H1 (cell line): ENCODE data around the gene ENO3. TPM values are rescaled to one million over a fixed set of nuclear protein-coding genes. Genes with fewer than 3 reads are reported as not detected.

ENCODE experiments used
- CTCF ChIA-PET: fragments of 300-600 bp; sonication (Branson Sonifier 250); formaldehyde crosslinking; loops from one replicate; lab custom pipeline; 2021; ENCODE audit not compliant: partially characterized antibody; lab: Charles Lee
- POLR2A ChIA-PET: fragments of 300-600 bp; sonication (Branson Sonifier 250); formaldehyde crosslinking; loops from one replicate; lab custom pipeline; 2021; ENCODE audit warnings: inconsistent platforms; ENCODE audit not compliant: partially characterized antibody; lab: Charles Lee
- DNase-seq, 2 experiments: peaks; one replicate each; pipeline versions ENCODE4 v3.0.0 to v3.0.0-alpha.2; 2010 to 2022; ENCODE audit warnings: low spot score in 2 of 2, low read depth in 1 of 2, mixed read lengths in 1 of 2
- FAIRE-seq: peaks from 2 replicates; lab custom pipeline; 2011; peaks lifted over from hg19 to GRCh38; lab: Jason Lieb, UNC
- H2AFZ ChIP-seq: 2 replicates; pipeline ENCODE4 v1.8.1; 2012; ENCODE audit warnings: low read length, inconsistent platforms
- H2AK5ac ChIP-seq: 2 replicates; pipeline ENCODE4 v1.6.1; 2013; ENCODE audit warnings: low read depth, low read length
- H2BK120ac ChIP-seq: replicated peaks from 2 replicates; pipeline ENCODE3; 2013; ENCODE audit warnings: low read depth, low read length, inconsistent platforms
- H2BK12ac ChIP-seq: 2 replicates; pipeline ENCODE4 v1.6.1; 2013; ENCODE audit warnings: low read depth, low read length
- H2BK15ac ChIP-seq: 2 replicates; pipeline ENCODE4 v1.6.1; 2013; ENCODE audit warnings: low read length
- H2BK20ac ChIP-seq: 2 replicates; pipeline ENCODE4 v1.6.1; 2013; ENCODE audit warnings: low read length
- H2BK5ac ChIP-seq: 2 replicates; pipeline ENCODE4 v1.6.1; 2013; ENCODE audit warnings: low read depth, low read length
- H3K14ac ChIP-seq: 2 replicates; pipeline ENCODE4 v1.6.1; 2013; ENCODE audit warnings: inconsistent platforms; ENCODE audit not compliant: insufficient read length
- H3K18ac ChIP-seq: 2 replicates; pipeline ENCODE4 v1.6.1; 2013; ENCODE audit warnings: low read length; ENCODE audit errors: extremely low read depth
- H3K23ac ChIP-seq: 2 replicates; pipeline ENCODE4 v1.6.1; 2013; ENCODE audit warnings: inconsistent platforms; ENCODE audit not compliant: insufficient read length
- H3K23me2 ChIP-seq: 2 replicates; pipeline ENCODE4 v1.6.1; 2013; ENCODE audit warnings: low read depth, low read length
- H3K27ac ChIP-seq: 2 replicates; pipeline ENCODE4 v1.6.1; 2011; ENCODE audit warnings: low read depth, low read length, inconsistent platforms
- H3K27me3 ChIP-seq, 4 experiments: replicated peaks in 1 of 4; 1 replicate in 1 of 4; 2 replicates in 3 of 4; pipeline versions ENCODE4 v1.6.1 to v1.8.1; 2011 to 2013; ENCODE audit warnings: low read length in 3 of 4, mild to moderate bottlenecking in 3 of 4, inconsistent platforms in 2 of 4, mixed read lengths in 2 of 4, moderate library complexity in 1 of 4; ENCODE audit not compliant: control insufficient read depth in 3 of 4, insufficient read depth in 3 of 4; ENCODE audit errors: extremely low read depth in 1 of 4
- H3K36me3 ChIP-seq, 4 experiments: 2 replicates each; pipeline versions ENCODE4 v1.6.1 to v1.8.1; 2011 to 2013; ENCODE audit warnings: mild to moderate bottlenecking in 4 of 4, low read length in 3 of 4, moderate library complexity in 2 of 4, control low read depth in 1 of 4, inconsistent platforms in 1 of 4; ENCODE audit not compliant: insufficient read depth in 4 of 4, control insufficient read depth in 2 of 4
- H3K4ac ChIP-seq: replicated peaks from 2 replicates; pipeline ENCODE3; 2013; ENCODE audit warnings: low read length, low read depth, mixed read lengths, inconsistent platforms; ENCODE audit not compliant: insufficient read length
- H3K4me1 ChIP-seq, 4 experiments: replicated peaks in 1 of 4; 1 replicate in 1 of 4; 2 replicates in 3 of 4; pipeline versions ENCODE4 v1.6.1 to v1.8.1; 2011 to 2013; ENCODE audit warnings: low read length in 3 of 4, inconsistent platforms in 2 of 4, mixed read lengths in 1 of 4; ENCODE audit not compliant: insufficient read depth in 4 of 4, control insufficient read depth in 3 of 4
- H3K4me2 ChIP-seq, 2 experiments: 2 replicates each; pipeline versions ENCODE4 v1.6.1 to v1.8.1; 2011 to 2013; ENCODE audit warnings: low read depth in 2 of 2, low read length in 2 of 2, control low read depth in 1 of 2, inconsistent platforms in 1 of 2, mild to moderate bottlenecking in 1 of 2; ENCODE audit not compliant: insufficient read depth in 1 of 2
- H3K4me3 ChIP-seq, 4 experiments: fragments of 200-600, 300-600 bp in 1 of 4; sonication (generic), shearing (Covaris generic), sonication (Bioruptor Twin) in 1 of 4; 2 replicates each; pipeline versions ENCODE4 v1.5.1 to v1.8.1; 2011 to 2016; ENCODE audit warnings: low read length in 4 of 4, low read depth in 3 of 4, control low read depth in 2 of 4, inconsistent platforms in 2 of 4, mild to moderate bottlenecking in 2 of 4, mixed read lengths in 1 of 4, moderate library complexity in 1 of 4; ENCODE audit not compliant: insufficient read depth in 2 of 4; ENCODE audit errors: extremely low read depth in 1 of 4
- H3K56ac ChIP-seq: replicated peaks from 2 replicates; pipeline ENCODE3; 2013; ENCODE audit warnings: low read depth, mild to moderate bottlenecking, mixed read lengths, low read length, inconsistent platforms; ENCODE audit not compliant: insufficient read length
- H3K79me1 ChIP-seq: 2 replicates; pipeline ENCODE4 v1.6.1; 2013; ENCODE audit warnings: low read depth, low read length, control low read depth
- H3K79me2 ChIP-seq, 2 experiments: 2 replicates each; pipeline versions ENCODE4 v1.6.1 to v1.8.1; 2012 to 2013; ENCODE audit warnings: low read length in 2 of 2, mild to moderate bottlenecking in 2 of 2, inconsistent platforms in 1 of 2; ENCODE audit not compliant: insufficient read depth in 2 of 2, control insufficient read depth in 1 of 2
- H3K9ac ChIP-seq, 4 experiments: replicated peaks in 1 of 4; 1 replicate in 1 of 4; 2 replicates in 3 of 4; pipeline versions ENCODE4 v1.6.1 to v1.8.1; 2011 to 2013; ENCODE audit warnings: low read depth in 3 of 4, low read length in 3 of 4, control low read depth in 2 of 4, mild to moderate bottlenecking in 2 of 4, moderate library complexity in 2 of 4, inconsistent platforms in 1 of 4; ENCODE audit errors: extremely low read depth in 1 of 4
- H3K9me3 ChIP-seq, 2 experiments: 2 replicates each; pipeline versions ENCODE4 v1.6.1 to v1.8.1; 2012 to 2013; ENCODE audit warnings: mild to moderate bottlenecking in 2 of 2, moderate library complexity in 2 of 2, control low read depth in 1 of 2, inconsistent platforms in 1 of 2, low read depth in 1 of 2, low read length in 1 of 2, mixed read lengths in 1 of 2; ENCODE audit not compliant: insufficient read depth in 2 of 2
- H4K20me1 ChIP-seq, 2 experiments: replicated peaks in 1 of 2; 2 replicates each; pipeline versions ENCODE3 to v1.8.1; 2011 to 2013; ENCODE audit warnings: inconsistent platforms in 2 of 2, low read length in 2 of 2, mild to moderate bottlenecking in 1 of 2; ENCODE audit not compliant: insufficient read depth in 2 of 2, control insufficient read depth in 1 of 2
- H4K5ac ChIP-seq: 2 replicates; pipeline ENCODE4 v1.6.1; 2013; ENCODE audit warnings: low read length, low read depth, mixed read lengths, inconsistent platforms; ENCODE audit not compliant: insufficient read length
- H4K8ac ChIP-seq: 2 replicates; pipeline ENCODE4 v1.8.0; 2013; ENCODE audit warnings: mild to moderate bottlenecking, moderate library complexity, low read length, inconsistent platforms; ENCODE audit not compliant: insufficient read depth; ENCODE audit errors: extremely low read depth
- H4K91ac ChIP-seq: replicated peaks from 2 replicates; pipeline ENCODE3; 2013; ENCODE audit warnings: low read length, mixed read lengths, inconsistent platforms; ENCODE audit not compliant: insufficient read length
- RXRA ChIP-seq: IDR thresholded peaks from 2 replicates; pipeline ENCODE4 v1.6.1; 2011; ENCODE audit warnings: low read depth, mild to moderate bottlenecking, low read length, moderate library complexity; ENCODE audit not compliant: insufficient read depth
- WGBS, 2 experiments: shearing (Covaris generic) in 1 of 2; methylation state at CpG; one replicate each; pipeline versions ENCODE4 v1.1.6 to v1.1.7; 2013 to 2015; ENCODE audit warnings: low lambda C conversion rate in 2 of 2, mixed read lengths in 2 of 2, inconsistent platforms in 1 of 2, low coverage in 1 of 2, missing lambda C conversion rate in 1 of 2; ENCODE audit not compliant: insufficient replicate concordance in 2 of 2, insufficient coverage in 1 of 2, insufficient read length in 1 of 2; ENCODE audit errors: extremely low coverage in 1 of 2, missing lambda C conversion rate in 1 of 2; 5-methylcytosine and 5-hydroxymethylcytosine counted together
- polyA plus RNA-seq, 7 experiments: library from polyadenylated mRNA; depleted of rRNA in 3 of 7; stranded (reverse) in 5 of 7; unstranded in 2 of 7; fragments of >200 nt in 5 of 7; fragments of 200-250 nt in 2 of 7; gene quantifications; 1 replicate in 5 of 7; 2 replicates in 1 of 7; 4 replicates in 1 of 7; pipeline versions ENCODE4 v1.2.1 to v1.2.3, GENCODE V29; 2011 to 2013; ENCODE audit warnings: missing spikeins in 2 of 7, mixed read lengths in 2 of 7
- total RNA-seq: library from RNA; stranded (reverse); fragmentation: NEBNext Ultra II Directional; extraction: Animal tissue kit (Norgen Biotek cat#: 25700); gene quantifications from 2 replicates; pipeline ENCODE4 v1.2.1, GENCODE V29; 2021

Gene ENO3
- total and polyA plus RNA-seq, 2 of the 8 experiments (the other 6 are each of a cell fraction or from before 2014, with no cell fraction given): 25.0 to 25.7 TPM

DNA sequence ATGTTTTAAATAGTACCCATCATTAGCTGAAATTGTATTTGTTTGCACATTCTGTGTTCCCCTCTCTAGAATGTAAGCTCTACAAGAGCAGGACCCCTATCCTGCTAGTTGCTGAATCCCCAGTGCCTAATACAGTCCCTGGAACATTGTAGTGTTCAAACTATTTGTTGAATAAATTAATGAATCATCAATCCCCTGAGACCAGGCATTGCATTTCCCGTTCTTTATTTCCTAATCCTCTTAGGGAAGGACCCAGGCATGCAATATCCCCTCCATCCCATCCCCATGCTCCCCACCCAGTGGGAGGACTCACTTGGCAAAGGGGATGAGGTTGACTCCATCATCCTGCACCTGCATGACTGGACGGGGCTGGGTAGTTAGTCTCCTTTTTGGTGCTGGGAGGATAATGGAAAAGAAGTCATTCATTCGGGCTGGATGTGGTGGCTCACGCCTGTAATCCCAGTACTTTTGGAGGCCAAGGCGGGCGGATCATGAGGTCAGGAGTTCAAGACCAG lies 43.2 kb downstream of the ENO3 start:
- Histone ChIP-seq H2BK5ac (no peak overlapping the region), H3K23ac (no peak overlapping the region), H3K14ac (no peak overlapping the region), H3K18ac (no peak overlapping the region), H3K9ac (no peak overlapping the region), H2AFZ (no peak overlapping the region), H4K20me1 (no peaks in the 10 kb centered on the region), H3K4me2 (no peak overlapping the region), H3K4ac (no peak overlapping the region), H4K8ac (no peak overlapping the region), H3K9me3 (no peaks in the 10 kb centered on the region), H2BK20ac (no peak overlapping the region), H3K56ac (no peak overlapping the region), H3K4me1 (peaks cover under 1 to 8% (median 7%) of the 10 kb centered on the region in 4 experiments), H3K79me2 (peaks cover 0 to 8% of the 10 kb centered on the region in 2 experiments; a peak in 2 of 4 replicates), H4K5ac (no peak overlapping the region), H4K91ac (no peak overlapping the region), H3K4me3 (no peak overlapping the region), H3K23me2 (peaks cover 13% of the 10 kb centered on the region), H3K27me3 (peaks cover 0 to 14% (median 2%) of the 10 kb centered on the region in 4 experiments; a peak in 4 of 7 replicates), H3K79me1 (peaks cover 8% of the 10 kb centered on the region), H2BK12ac (no peak overlapping the region), H3K27ac (no peak overlapping the region), H2BK15ac (no peak overlapping the region), H3K36me3 (no peaks in the 10 kb centered on the region), H2BK120ac (no peak overlapping the region), H2AK5ac (no peak overlapping the region)
- FAIRE-seq (no peak), DNase-seq (no peak)
- TF ChIP-seq RXRA: no peak
- ChIA-PET CTCF (interaction anchor here (1.5 kb wide), 1 partner anchor 13 kb away, joined by 5 read pairs; no protein-coding TSS in a partner anchor), POLR2A (interaction anchor here (1.2 to 1.9 kb wide), 2 partner anchors 30 to 42 kb away, joined by 3 to 4 read pairs; no protein-coding TSS in a partner anchor)
- 86% methylated on average over 6 of the region's 6 CpGs; no CpG with 5 or more reads in 1 of the 2 experiments for WGBS, 2 experiments
